Activated B cell treated with CpG ODN at 0.5 μM for 24 hours (primary cell): Measurements from ENCODE around the gene AGBL1. TPM values are rescaled to one million over a fixed set of nuclear protein-coding genes. Genes with fewer than 3 reads are reported as not detected.

ENCODE experiments used
- ATAC-seq: fragments of 200-7000 bp; cut with Tn5 transposase; one replicate; pipeline ENCODE4 v1.10.0; 2021; ENCODE audit warnings: low read depth, mild to moderate bottlenecking, moderate library complexity
- CTCF ChIA-PET: fragments of 350-600 bp; sonication (Branson Sonifier 250); formaldehyde crosslinking; loops from one replicate; lab custom pipeline; 2021; ENCODE audit warnings: antibody characterized with exemption; lab: Charles Lee
- POLR2A ChIA-PET: fragments of 350-600 bp; sonication (Branson Sonifier 250); formaldehyde crosslinking; loops from one replicate; lab custom pipeline; 2021; ENCODE audit warnings: antibody characterized with exemption; lab: Charles Lee
- DNase-seq: peaks from one replicate; pipeline ENCODE4 v3.0.0; 2022
- H3K27ac Mint-ChIP-seq: one replicate; pipeline ENCODE4 v1.8.0; 2020; ENCODE audit warnings: mixed read lengths
- H3K27me3 Mint-ChIP-seq: one replicate; pipeline ENCODE4 v1.8.0; 2021; ENCODE audit warnings: mixed read lengths
- H3K36me3 Mint-ChIP-seq: one replicate; pipeline ENCODE4 v1.8.0; 2021; ENCODE audit warnings: low read depth, mixed read lengths
- H3K4me1 Mint-ChIP-seq: one replicate; pipeline ENCODE4 v1.8.0; 2021; ENCODE audit warnings: mixed read lengths
- H3K4me3 Mint-ChIP-seq: one replicate; pipeline ENCODE4 v1.8.0; 2020; ENCODE audit warnings: mild to moderate bottlenecking, mixed read lengths
- H3K9me3 Mint-ChIP-seq: one replicate; pipeline ENCODE4 v1.8.0; 2020; ENCODE audit warnings: mixed read lengths
- CTCF ChIP-seq: fragments of 200-600 bp; IDR thresholded peaks from one replicate; pipeline ENCODE4 v1.8.0; 2022; ENCODE audit warnings: antibody characterized with exemption, mild to moderate bottlenecking
- intact Hi-C: fragments of 100-400 bp; cut with micrococcal nuclease; formaldehyde crosslinking; loops from one replicate; pipeline ENCODE4 v1.15.1; 2024
- total RNA-seq: library from RNA; stranded (reverse); gene quantifications from 2 replicates; pipeline ENCODE4 v1.2.3, GENCODE V29; 2022

AGBL1 gene
- total RNA-seq, 1 donor from 2014 or later: not detected

- Mint-ChIP-seq H3K4me1 (no peaks in the 10 kb centered on the region), H3K27ac (no peak overlapping the region), H3K9me3 (no peaks in the 10 kb centered on the region), H3K4me3 (no peak overlapping the region), H3K27me3 (no peaks in the 10 kb centered on the region), H3K36me3 (no peaks in the 10 kb centered on the region)
- ChIA-PET POLR2A (no interaction called here), CTCF (no interaction called here)
- DNase-seq: no peak
- no peak for ATAC-seq
- no peak for TF ChIP-seq CTCF
- intact Hi-C loops: no loop called here
These were observed 187.3 kb downstream of the AGBL1 start for GRCh38 chr15:86266896-86267484.

GRCh38 chr15:86267892-86268291 is 188.2 kb downstream of the AGBL1 start:
- no peaks in the 10 kb centered on the region for H3K9me3 Mint-ChIP-seq
- CTCF ChIA-PET: no interaction called here
- no peak overlapping the region for H3K27ac Mint-ChIP-seq
- no peak for ATAC-seq
- no peak for TF ChIP-seq CTCF
- H3K36me3 Mint-ChIP-seq: no peaks in the 10 kb centered on the region
- no peaks in the 10 kb centered on the region for H3K27me3 Mint-ChIP-seq
- no peak overlapping the region for H3K4me3 Mint-ChIP-seq
- intact Hi-C loops: no loop called here
- no peaks in the 10 kb centered on the region for H3K4me1 Mint-ChIP-seq
- no peak for DNase-seq
- POLR2A ChIA-PET: no interaction called here

GRCh38 chr15:86268558-86268957 is 188.9 kb downstream of the AGBL1 start:
- ChIA-PET CTCF (no interaction called here), POLR2A (no interaction called here)
- TF ChIP-seq CTCF: no peak
- H3K36me3 Mint-ChIP-seq: no peaks in the 10 kb centered on the region
- intact Hi-C loops: no loop called here
- H3K9me3 Mint-ChIP-seq: no peaks in the 10 kb centered on the region
- H3K27ac Mint-ChIP-seq: no peak overlapping the region
- DNase-seq (no peak), ATAC-seq (no peak)
- no peak overlapping the region for H3K4me3 Mint-ChIP-seq
- no peaks in the 10 kb centered on the region for H3K27me3 Mint-ChIP-seq
- no peaks in the 10 kb centered on the region for H3K4me1 Mint-ChIP-seq

- intact Hi-C loops: no loop called here
- ChIA-PET CTCF (no interaction called here), POLR2A (no interaction called here)
- Mint-ChIP-seq H3K4me1 (no peaks in the 10 kb centered on the region), H3K27me3 (no peaks in the 10 kb centered on the region), H3K36me3 (no peaks in the 10 kb centered on the region), H3K9me3 (no peaks in the 10 kb centered on the region), H3K27ac (no peak overlapping the region), H3K4me3 (no peak overlapping the region)
- TF ChIP-seq CTCF: no peak
- DNase-seq: no peak
- no peak for ATAC-seq
These were observed 193.6 kb downstream of the AGBL1 start for GRCh38 chr15:86273309-86273708.

GRCh38 chr15:86275361-86275760 is 195.7 kb downstream of the AGBL1 start:
- intact Hi-C loops: no loop called here
- no peak for TF ChIP-seq CTCF
- ChIA-PET POLR2A (no interaction called here), CTCF (no interaction called here)
- Mint-ChIP-seq H3K36me3 (no peaks in the 10 kb centered on the region), H3K9me3 (no peaks in the 10 kb centered on the region), H3K4me3 (no peak overlapping the region), H3K4me1 (no peaks in the 10 kb centered on the region), H3K27me3 (no peaks in the 10 kb centered on the region), H3K27ac (no peak overlapping the region)
- no peak for ATAC-seq
- DNase-seq: no peak
